Mucosa of descending colon (tissue), 3 donors: Measurements from ENCODE around the gene PTDSS2. TPM values are rescaled to one million over a fixed set of nuclear protein-coding genes. Genes with fewer than 3 reads are reported as not detected.

Experiments
- ATAC-seq: fragments of 200-7000 bp; cut with Tn5 transposase; one replicate; pipeline ENCODE4 v1.9.1; 2020; ENCODE audit warnings: mild to moderate bottlenecking, moderate library complexity
- DNase-seq, 3 donors: peaks; one replicate each; pipeline ENCODE4 v3.0.0-alpha.2; 2020
- H3K36me3 ChIP-seq: fragments of 200-600 bp; one replicate; pipeline ENCODE4 v1.8.0; 2021; ENCODE audit warnings: low read depth, mild to moderate bottlenecking
- H3K4me1 ChIP-seq: fragments of 200-600 bp; one replicate; pipeline ENCODE4 v1.8.0; 2021; ENCODE audit warnings: low read depth, mild to moderate bottlenecking
- H3K4me3 ChIP-seq: fragments of 200-600 bp; one replicate; pipeline ENCODE4 v1.8.0; 2021; ENCODE audit warnings: mild to moderate bottlenecking
- H3K9me3 ChIP-seq: fragments of 200-600 bp; one replicate; pipeline ENCODE4 v1.8.0; 2021; ENCODE audit warnings: mild to moderate bottlenecking
- CTCF ChIP-seq: fragments of 200-600 bp; IDR thresholded peaks from one replicate; pipeline ENCODE4 v1.8.0; 2022; ENCODE audit warnings: antibody characterized with exemption, mild to moderate bottlenecking
- intact Hi-C, 2 donors: fragments of 100-400 bp; cut with DNase I in 1 of 2; cut with micrococcal nuclease in 1 of 2; formaldehyde crosslinking; loops; one replicate each; pipeline versions ENCODE4 v1.11.0 to v1.11.1; 2022; cut with DNase I, micrococcal nuclease
- total RNA-seq, 3 donors: library from RNA; stranded (reverse); fragmentation: NEBNext Ultra II Directional in 2 of 3; extraction: Animal tissue kit (Norgen Biotek cat#: 25700) in 2 of 3; gene quantifications; one replicate each; pipeline versions ENCODE4 v1.2.1 to v1.2.4, GENCODE V29; 2021 to 2023
- donor health status: DM: no; HTN: no; CAD: no; lungs with moderate emphysema.
- donor health status: DM: no; HTN: no; CAD: no.
- donor health status: DM: no; HTN: yes; CAD: no.

PTDSS2 gene
- total RNA-seq, 3 donors from 2014 or later, result 19.2 to 34.8 (median 27.3) TPM

GRCh38 chr11:507727-508515 lies 57.8 kb downstream of the PTDSS2 start:
- DNase-seq (peak in 1 of 3 donors; percentile 56), ATAC-seq (no peak)
- Histone ChIP-seq H3K4me1 (peaks cover 31% of the 10 kb centered on the region), H3K9me3 (no peaks in the 10 kb centered on the region), H3K36me3 (no peaks in the 10 kb centered on the region), H3K4me3 (peak overlapping the region; percentile 67)
- no peak for TF ChIP-seq CTCF
- intact Hi-C loops, result no loop called here

- H3K4me3 ChIP-seq, result no peak overlapping the region
These were observed 58.9 kb downstream of the PTDSS2 start for GRCh38 chr11:508956-509355.

GRCh38 chr11:512761-513595 lies 62.9 kb downstream of the PTDSS2 start:
- no peak for ATAC-seq
- no peak for TF ChIP-seq CTCF

More at GRCh38 chr11:508956-509355, 58.9 kb downstream of the PTDSS2 start:
- H3K9me3 ChIP-seq, result no peaks in the 10 kb centered on the region
- no peaks in the 10 kb centered on the region for H3K36me3 ChIP-seq
- no peak for TF ChIP-seq CTCF
- no peak for ATAC-seq
- H3K4me1 ChIP-seq, result peaks cover 22% of the 10 kb centered on the region
- intact Hi-C loops, result no loop called here
- DNase-seq, result no peak

GRCh38 chr11:514606-515005 lies 64.5 kb downstream of the PTDSS2 start:
- no peak for ATAC-seq
- Histone ChIP-seq H3K36me3 (no peaks in the 10 kb centered on the region), H3K9me3 (peaks cover 3% of the 10 kb centered on the region), H3K4me1 (peaks cover 4% of the 10 kb centered on the region), H3K4me3 (no peak overlapping the region)
- TF ChIP-seq CTCF, result no peak
- DNase-seq, result no peak
- intact Hi-C loops, result no loop called here

More at GRCh38 chr11:512761-513595, 62.9 kb downstream of the PTDSS2 start:
- H3K4me1 ChIP-seq, result peaks cover 2% of the 10 kb centered on the region
- intact Hi-C loops, result no loop called here
- no peak for DNase-seq
- no peak overlapping the region for H3K4me3 ChIP-seq
- peaks cover 3% of the 10 kb centered on the region for H3K9me3 ChIP-seq
- H3K36me3 ChIP-seq, result no peaks in the 10 kb centered on the region

- TF ChIP-seq CTCF, result no peak
- no peaks in the 10 kb centered on the region for H3K36me3 ChIP-seq
- peaks cover 3% of the 10 kb centered on the region for H3K9me3 ChIP-seq
- ATAC-seq, result no peak
- intact Hi-C loops, result no loop called here
- DNase-seq, result no peak
- H3K4me3 ChIP-seq, result no peak overlapping the region
- peaks cover 4% of the 10 kb centered on the region for H3K4me1 ChIP-seq
These were observed 65.1 kb downstream of the PTDSS2 start for GRCh38 chr11:515131-515530.
